ENCODE results near the gene CELSR1. TPM values are rescaled to one million over a fixed set of nuclear protein-coding genes. Genes with fewer than 3 reads are reported as not detected.

The CELSR1 gene
- total and polyA plus RNA-seq, 7 donors, result 0.09 to 0.39 (median 0.18) TPM

GRCh38 chr22:46409631-46410210, 127.7 kb downstream of the CELSR1 start:
- intact Hi-C loops (cut with DNase I), result no loop called here

DNA sequence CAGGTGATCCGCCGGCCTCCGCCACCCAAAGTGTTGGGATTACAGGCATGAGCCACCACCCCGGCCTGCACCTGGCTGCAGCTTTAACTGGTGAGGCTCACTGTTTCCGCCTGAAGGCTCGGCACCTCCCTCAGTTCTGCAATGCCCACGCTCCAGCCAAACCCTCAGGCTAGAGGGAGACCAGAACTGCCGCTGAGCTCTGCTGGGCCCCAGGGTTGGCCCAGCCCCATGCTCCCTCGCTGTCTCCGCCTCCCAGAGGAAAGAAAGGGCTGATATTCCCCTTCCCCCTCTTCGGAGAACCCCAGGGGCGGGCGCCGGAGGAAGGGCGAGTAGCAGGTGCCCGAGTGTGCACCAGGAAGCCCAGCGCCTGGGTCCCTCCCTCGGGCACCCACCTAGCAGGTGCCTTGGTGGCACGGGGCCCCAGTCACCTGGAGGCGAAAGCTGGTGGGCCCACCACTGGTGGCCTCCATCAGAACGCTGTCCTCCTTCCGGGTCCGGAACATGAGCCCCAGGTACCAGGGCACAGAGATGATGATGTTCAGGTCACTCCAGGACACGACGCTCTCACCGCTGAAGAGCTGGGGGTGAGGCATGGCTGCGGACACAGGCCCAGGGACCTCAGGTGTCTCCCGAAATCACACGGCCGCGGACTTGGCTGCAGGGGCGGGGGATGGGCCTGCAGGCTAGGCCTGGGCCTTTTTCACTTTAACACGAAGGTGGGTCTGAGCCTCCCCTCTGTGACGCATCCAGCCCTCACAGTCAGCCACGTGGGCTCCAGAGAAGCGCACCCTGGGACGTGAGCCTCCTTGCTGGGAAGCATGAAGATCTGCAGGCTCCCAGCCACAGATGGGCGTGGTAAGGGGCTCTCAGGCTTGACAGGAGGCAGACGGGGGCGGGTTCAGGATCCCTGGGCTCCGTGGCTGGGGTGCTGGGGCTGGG, 128.6 kb downstream of the CELSR1 start:
- TF ChIP-seq, protein P1, sequence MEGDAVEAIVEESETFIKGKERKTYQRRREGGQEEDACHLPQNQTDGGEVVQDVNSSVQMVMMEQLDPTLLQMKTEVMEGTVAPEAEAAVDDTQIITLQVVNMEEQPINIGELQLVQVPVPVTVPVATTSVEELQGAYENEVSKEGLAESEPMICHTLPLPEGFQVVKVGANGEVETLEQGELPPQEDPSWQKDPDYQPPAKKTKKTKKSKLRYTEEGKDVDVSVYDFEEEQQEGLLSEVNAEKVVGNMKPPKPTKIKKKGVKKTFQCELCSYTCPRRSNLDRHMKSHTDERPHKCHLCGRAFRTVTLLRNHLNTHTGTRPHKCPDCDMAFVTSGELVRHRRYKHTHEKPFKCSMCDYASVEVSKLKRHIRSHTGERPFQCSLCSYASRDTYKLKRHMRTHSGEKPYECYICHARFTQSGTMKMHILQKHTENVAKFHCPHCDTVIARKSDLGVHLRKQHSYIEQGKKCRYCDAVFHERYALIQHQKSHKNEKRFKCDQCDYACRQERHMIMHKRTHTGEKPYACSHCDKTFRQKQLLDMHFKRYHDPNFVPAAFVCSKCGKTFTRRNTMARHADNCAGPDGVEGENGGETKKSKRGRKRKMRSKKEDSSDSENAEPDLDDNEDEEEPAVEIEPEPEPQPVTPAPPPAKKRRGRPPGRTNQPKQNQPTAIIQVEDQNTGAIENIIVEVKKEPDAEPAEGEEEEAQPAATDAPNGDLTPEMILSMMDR (IDR thresholded peaks at IDR 0.05), result no peak
- H3K4me1 ChIP-seq, result no peaks in the 10 kb centered on the region
- no peak overlapping the region for H3K4me3 ChIP-seq
- H3K27ac ChIP-seq, result no peak overlapping the region
- no peaks in the 10 kb centered on the region for H3K36me3 ChIP-seq (ENCODE audit: insufficient read depth in 1 of 2, low read depth in 1 of 2)
- H3K9me3 ChIP-seq, result no peaks in the 10 kb centered on the region
- ATAC-seq, result no peak
- intact Hi-C loops (cut with DNase I), result no loop called here
- no peak for DNase-seq
- peaks cover 0 to 17% (median 4%) of the 10 kb centered on the region in 3 donors for H3K27me3 ChIP-seq (ENCODE audit: insufficient read depth in 3 of 3, low read length in 2 of 3)
- 79 to 84% (median 81%) methylated on average over 41 of the region's 41 CpGs for WGBS, 3 donors

More at GRCh38 chr22:46409631-46410210, 127.7 kb downstream of the CELSR1 start:
- Histone ChIP-seq H3K36me3 (ENCODE audit: insufficient read depth in 1 of 2, low read depth in 1 of 2) (no peaks in the 10 kb centered on the region), H3K4me3 (no peak overlapping the region), H3K27me3 (ENCODE audit: insufficient read depth in 3 of 3, low read length in 2 of 3) (peaks cover 0 to 23% (median 4%) of the 10 kb centered on the region in 3 donors), H3K27ac (no peak overlapping the region), H3K9me3 (no peaks in the 10 kb centered on the region), H3K4me1 (no peaks in the 10 kb centered on the region)
- WGBS, 3 donors, result 92 to 94% (median 92%) methylated on average over 37 of the region's 37 CpGs
- no peak for DNase-seq
- no peak for ATAC-seq
- TF ChIP-seq, protein P1 (IDR thresholded peaks at IDR 0.05), result no peak

DNA sequence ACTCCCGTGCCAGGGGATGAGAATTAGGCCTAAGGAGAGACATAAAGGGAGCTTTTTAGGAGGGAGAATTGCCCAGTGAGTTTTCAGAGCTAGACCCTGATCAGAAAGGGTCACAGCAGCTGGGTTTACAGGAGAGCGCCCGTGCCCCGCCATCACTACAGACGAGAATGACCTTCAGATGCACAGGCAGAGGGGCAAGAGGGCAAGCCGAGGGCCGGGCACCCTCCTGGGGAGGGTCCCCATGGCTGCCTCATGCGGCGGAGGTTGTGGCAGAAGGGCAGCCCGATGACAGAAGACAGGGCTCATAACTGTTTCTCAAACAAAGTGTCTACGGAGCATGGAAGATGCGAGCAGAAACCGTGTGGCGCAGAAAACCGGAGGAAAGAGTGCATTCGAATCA, 129.7 kb downstream of the CELSR1 start:
- TF ChIP-seq, protein P1 (IDR thresholded peaks at IDR 0.05), result no peak
- H3K27ac ChIP-seq, result no peak overlapping the region
- peaks cover 0 to 8% (median 1%) of the 10 kb centered on the region in 3 donors for H3K27me3 ChIP-seq (ENCODE audit: insufficient read depth in 3 of 3, low read length in 2 of 3)
- no peaks in the 10 kb centered on the region for H3K4me1 ChIP-seq
- DNase-seq (no peak), ATAC-seq (no peak)
- 89 to 92% (median 89%) methylated on average over 16 of the region's 16 CpGs for WGBS, 3 donors
- intact Hi-C loops (cut with DNase I), result no loop called here
- H3K9me3 ChIP-seq, result no peaks in the 10 kb centered on the region
- no peak overlapping the region for H3K4me3 ChIP-seq
- H3K36me3 ChIP-seq (ENCODE audit: insufficient read depth in 1 of 2, low read depth in 1 of 2), result no peaks in the 10 kb centered on the region

DNA sequence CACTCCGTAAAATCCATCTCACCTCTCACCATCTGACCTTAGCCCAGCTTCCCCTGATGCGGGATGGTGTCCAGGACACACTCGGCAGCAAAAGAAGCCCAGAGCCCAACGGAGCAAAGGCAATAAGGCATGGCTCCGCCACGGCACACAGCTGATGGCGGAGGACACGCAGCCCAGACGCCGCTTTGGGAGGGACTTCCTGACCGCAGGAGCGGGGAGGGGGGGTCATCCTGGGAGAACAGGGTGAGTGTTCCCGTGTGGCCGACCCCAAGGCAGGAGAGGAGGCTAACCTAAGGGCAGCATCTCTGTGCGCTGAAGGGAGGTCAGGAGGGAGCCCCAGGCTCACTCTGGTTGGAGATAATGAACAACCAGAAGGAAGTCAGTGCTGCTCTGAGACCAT, 130.6 kb downstream of the CELSR1 start:
- no peaks in the 10 kb centered on the region for H3K36me3 ChIP-seq (ENCODE audit: insufficient read depth in 1 of 2, low read depth in 1 of 2)
- 73 to 80% (median 77%) methylated on average over 15 of the region's 15 CpGs for WGBS, 3 donors
- DNase-seq (no peak), ATAC-seq (no peak)
- TF ChIP-seq, protein P1 (IDR thresholded peaks at IDR 0.05), result no peak
- no peaks in the 10 kb centered on the region for H3K9me3 ChIP-seq
- no peak overlapping the region for H3K4me3 ChIP-seq
- intact Hi-C loops (cut with DNase I), result no loop called here
- no peak overlapping the region for H3K27ac ChIP-seq
- no peaks in the 10 kb centered on the region for H3K27me3 ChIP-seq (ENCODE audit: insufficient read depth in 3 of 3, low read length in 2 of 3)
- no peaks in the 10 kb centered on the region for H3K4me1 ChIP-seq
